ENCODE results near the gene NDUFAF2.

The NDUFAF2 gene

GRCh38 chr5:61098251-61098995 lies 153.4 kb downstream of the NDUFAF2 start:
- Histone ChIP-seq H3K4me3 (no peak overlapping the region), H3K27ac (no peak overlapping the region)

GRCh38 chr5:61100437-61100836 lies 155.4 kb downstream of the NDUFAF2 start:
- H3K4me3 ChIP-seq: no peak overlapping the region
- no peak overlapping the region for H3K27ac ChIP-seq

GRCh38 chr5:61114441-61114840 lies 169.4 kb downstream of the NDUFAF2 start:
- Histone ChIP-seq H3K27ac (no peak overlapping the region), H3K4me3 (no peak overlapping the region)

GRCh38 chr5:61115968-61116367 lies 171.0 kb downstream of the NDUFAF2 start:
- H3K4me3 ChIP-seq: no peak overlapping the region
- H3K27ac ChIP-seq: no peak overlapping the region

- Histone ChIP-seq H3K27ac (no peak overlapping the region), H3K4me3 (no peak overlapping the region)
These were observed 174.1 kb downstream of the NDUFAF2 start for GRCh38 chr5:61119066-61119465.

DNA sequence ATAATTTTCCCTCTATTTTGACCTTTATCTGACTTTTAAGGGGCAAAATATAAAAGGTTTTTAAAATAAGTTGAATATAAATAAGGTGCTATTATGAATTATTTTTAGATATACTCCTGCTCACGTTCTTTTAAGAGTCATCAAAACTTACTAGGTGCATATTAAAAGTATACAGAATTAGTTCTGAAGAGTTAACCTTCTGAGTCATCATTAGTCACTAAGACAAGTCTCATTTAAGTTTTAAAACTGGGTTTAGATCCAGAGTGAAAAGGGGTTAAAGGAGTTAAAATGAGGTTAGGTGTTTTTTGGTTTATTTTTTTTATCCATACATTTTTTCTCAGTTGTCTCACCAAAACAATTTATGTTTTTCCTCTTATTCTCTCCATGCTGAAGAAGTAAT lies 175.5 kb downstream of the NDUFAF2 start:
- Histone ChIP-seq H3K27ac (no peak overlapping the region), H3K4me3 (no peak overlapping the region)

- Histone ChIP-seq H3K27ac (no peak overlapping the region), H3K4me3 (no peak overlapping the region)
These were observed 178.1 kb downstream of the NDUFAF2 start for GRCh38 chr5:61123145-61123544.

GRCh38 chr5:61130289-61130688 lies 185.3 kb downstream of the NDUFAF2 start:
- Histone ChIP-seq H3K4me3 (no peak overlapping the region), H3K27ac (no peak overlapping the region)

DNA sequence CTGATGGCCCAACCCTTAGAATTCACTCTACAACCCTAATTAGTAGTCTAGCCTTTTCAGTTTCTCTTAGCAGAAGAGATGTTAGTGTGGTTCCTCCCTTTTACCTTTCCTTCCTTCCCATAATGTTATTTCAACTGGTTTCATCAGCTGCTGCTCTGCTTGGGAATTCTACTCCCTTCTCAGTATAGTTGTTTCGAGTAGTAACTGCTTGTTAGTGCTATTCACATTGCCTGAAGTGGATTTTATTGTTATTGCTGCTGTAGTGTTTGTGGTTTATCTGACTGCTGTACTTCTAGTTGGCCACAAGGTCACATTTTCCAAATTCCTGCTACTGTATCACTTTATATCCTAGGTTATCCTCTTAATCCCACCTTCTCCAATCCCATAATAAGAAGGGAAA lies 187.6 kb downstream of the NDUFAF2 start:
- H3K27ac ChIP-seq: no peak overlapping the region
- H3K4me3 ChIP-seq: no peak overlapping the region

GRCh38 chr5:61137835-61138234 lies 192.8 kb downstream of the NDUFAF2 start:
- no peak overlapping the region for H3K4me3 ChIP-seq
- H3K27ac ChIP-seq: no peak overlapping the region

- no peak overlapping the region for H3K4me3 ChIP-seq
- no peak overlapping the region for H3K27ac ChIP-seq
These were observed 194.3 kb downstream of the NDUFAF2 start for GRCh38 chr5:61139094-61139873.

GRCh38 chr5:61139931-61140330 lies 194.9 kb downstream of the NDUFAF2 start:
- no peak overlapping the region for H3K27ac ChIP-seq
- no peak overlapping the region for H3K4me3 ChIP-seq

DNA sequence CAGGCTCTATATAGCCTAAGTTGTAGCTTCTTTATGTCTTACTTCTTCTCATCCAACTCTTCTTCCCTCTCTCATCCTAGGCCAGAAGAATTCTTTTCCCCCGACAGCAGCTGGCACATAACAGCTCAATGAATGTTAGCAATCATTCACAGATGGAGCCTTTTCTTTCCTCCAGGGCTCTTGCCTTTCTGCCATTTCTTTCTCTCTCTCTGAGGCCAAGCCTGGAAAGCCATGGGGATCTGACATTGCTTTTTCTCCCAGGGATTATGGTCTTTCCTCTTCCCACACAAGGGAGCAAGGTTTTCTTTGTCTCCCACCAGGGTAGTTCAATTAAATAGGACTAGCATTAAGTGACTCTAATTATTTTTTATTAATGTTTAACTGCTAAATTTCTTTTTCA lies 196.8 kb downstream of the NDUFAF2 start:
- no peak overlapping the region for H3K27ac ChIP-seq
- no peak overlapping the region for H3K4me3 ChIP-seq

DNA sequence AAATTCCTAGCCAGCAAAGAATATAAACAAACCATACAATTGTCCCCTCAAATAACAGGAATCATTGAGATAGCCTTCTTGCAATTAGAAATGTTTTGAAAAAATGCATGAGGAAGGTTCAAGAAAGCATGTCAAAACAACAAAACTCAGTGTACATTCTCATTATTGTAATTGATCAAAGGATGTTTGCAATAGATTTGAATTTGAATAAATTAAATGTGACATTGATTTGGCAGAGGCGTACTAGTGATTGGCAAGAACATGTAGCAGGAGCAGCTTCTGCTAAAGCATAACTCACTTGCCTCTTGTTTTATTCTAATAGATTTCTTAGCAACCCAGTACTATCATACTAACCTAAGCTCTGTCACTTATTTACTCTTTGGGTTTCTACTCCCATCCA lies 197.4 kb downstream of the NDUFAF2 start:
- H3K4me3 ChIP-seq: no peak overlapping the region
- H3K27ac ChIP-seq: no peak overlapping the region

DNA sequence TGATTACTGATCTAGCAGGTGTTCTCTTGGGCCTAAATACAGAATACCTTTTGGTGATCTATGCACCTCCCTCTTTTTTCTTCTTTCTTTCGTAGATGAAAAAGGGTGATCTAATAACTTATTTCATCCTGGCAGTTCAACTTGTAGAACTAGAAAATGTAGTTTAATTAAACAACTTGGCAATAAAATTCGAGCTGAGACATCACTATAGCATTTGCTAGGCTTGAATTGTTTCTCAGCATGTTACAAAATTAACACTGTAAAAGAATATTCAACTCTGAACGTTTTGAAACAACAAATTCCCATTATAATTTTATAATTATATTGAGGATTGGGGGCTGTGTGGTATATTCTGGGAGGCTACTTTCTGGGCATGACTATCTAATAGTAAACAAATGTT lies 197.8 kb downstream of the NDUFAF2 start:
- Histone ChIP-seq H3K27ac (no peak overlapping the region), H3K4me3 (no peak overlapping the region)

- Histone ChIP-seq H3K27ac (no peak overlapping the region), H3K4me3 (no peak overlapping the region)
These were observed 203.5 kb downstream of the NDUFAF2 start for GRCh38 chr5:61148515-61148914.

- H3K4me3 ChIP-seq: no peak overlapping the region
- no peak overlapping the region for H3K27ac ChIP-seq
These were observed 206.9 kb downstream of the NDUFAF2 start for GRCh38 chr5:61151893-61152292.

DNA sequence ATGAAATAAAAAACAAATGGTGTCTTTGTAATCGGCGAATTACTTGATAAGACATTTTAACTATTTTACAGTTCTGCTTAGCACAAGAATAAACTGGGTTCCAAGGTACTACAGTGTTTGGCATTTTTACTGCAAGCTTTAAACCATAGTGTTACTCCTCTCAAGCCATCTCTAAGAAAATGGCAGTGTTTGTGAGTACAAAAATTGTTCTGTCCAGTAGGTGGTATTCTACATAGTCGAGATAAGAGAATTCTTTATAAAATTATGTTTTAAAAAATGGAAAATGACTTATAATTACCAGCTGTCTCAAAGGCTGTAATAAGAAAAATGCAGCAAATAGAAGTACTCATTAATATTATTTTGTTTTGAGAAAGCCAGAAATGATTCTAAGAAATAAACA lies 214.1 kb downstream of the NDUFAF2 start:
- no peak overlapping the region for H3K27ac ChIP-seq
- H3K4me3 ChIP-seq: no peak overlapping the region

DNA sequence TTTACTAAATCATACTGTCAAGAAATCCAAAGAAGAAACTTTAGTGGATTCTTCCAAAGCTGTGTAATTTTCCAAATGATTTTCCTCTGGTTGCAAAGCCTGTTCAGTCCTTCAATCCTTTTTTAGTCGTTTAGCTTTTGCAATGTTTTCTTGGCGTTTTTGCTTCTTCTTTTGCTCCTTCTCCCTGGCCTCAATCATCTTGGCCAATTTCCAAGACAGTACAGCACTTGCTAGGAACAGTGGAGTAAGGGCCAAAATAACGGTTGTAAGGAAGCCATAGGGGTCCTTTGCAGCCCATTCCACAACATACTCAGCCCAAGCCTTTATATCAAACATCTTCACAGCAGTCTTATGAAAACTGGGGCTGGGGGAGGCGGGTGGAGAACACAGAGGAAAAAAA lies 214.8 kb downstream of the NDUFAF2 start:
- Histone ChIP-seq H3K4me3 (no peak overlapping the region), H3K27ac (no peak overlapping the region)

DNA sequence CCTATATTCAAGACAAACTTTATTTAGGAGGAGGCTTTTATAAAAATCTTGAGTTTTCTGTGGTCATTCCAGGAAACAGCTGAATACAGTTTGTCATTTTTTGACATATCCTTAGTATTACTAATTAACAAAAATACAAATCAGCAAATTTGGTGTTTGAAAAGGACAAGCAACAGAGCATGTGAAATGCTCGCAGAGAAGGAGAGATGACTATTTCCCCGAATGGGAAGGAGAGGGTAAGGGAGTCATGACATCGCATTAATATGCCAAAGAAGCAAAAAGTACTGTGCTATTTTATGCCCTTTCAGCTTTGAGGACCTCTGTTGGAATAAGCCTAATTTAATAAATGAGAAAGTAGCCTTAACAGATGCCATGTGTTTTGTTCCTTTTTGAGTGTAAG lies 215.5 kb downstream of the NDUFAF2 start:
- no peak overlapping the region for H3K4me3 ChIP-seq
- no peak overlapping the region for H3K27ac ChIP-seq
